Measurements from ENCODE around the gene AUTS2.

The AUTS2 gene

GRCh38 chr7:70630818-70631457, 1032.7 kb downstream of the AUTS2 start:
- Histone ChIP-seq H3K27me3 (ENCODE audit: control insufficient read depth, insufficient read depth, low read length) (no peaks in the 10 kb centered on the region), H3K4me3 (ENCODE audit: low read length) (no peak overlapping the region), H3K36me3 (ENCODE audit: control insufficient read depth, insufficient read depth, low read length) (no peaks in the 10 kb centered on the region), H3K4me1 (ENCODE audit: control insufficient read depth, insufficient read depth, low read length) (no peaks in the 10 kb centered on the region), H3K9ac (ENCODE audit: low read length) (no peak overlapping the region), H3K27ac (ENCODE audit: low read depth, low read length) (no peak overlapping the region)

DNA sequence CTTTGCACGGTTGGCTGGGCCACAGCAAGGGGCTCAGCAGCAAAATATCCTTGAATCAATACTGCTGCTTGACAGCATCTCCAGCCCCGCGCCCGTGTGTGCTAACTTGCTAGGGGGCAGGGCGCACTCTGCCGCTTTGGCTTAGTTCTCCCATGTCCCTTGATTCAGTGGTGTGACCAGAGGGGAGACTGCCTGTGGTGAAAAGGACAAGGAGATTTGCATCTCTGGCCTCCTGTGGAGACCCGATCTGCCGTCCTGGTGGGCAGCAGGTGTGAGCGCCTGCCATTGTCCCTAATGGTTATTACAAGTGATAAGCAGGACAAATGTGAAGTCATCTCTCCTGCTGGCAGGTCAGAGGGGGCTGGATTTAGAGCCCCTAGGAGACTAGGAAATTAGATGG, 1033.4 kb downstream of the AUTS2 start:
- no peaks in the 10 kb centered on the region for H3K36me3 ChIP-seq (ENCODE audit: control insufficient read depth, insufficient read depth, low read length)
- H3K4me1 ChIP-seq (ENCODE audit: control insufficient read depth, insufficient read depth, low read length), result no peaks in the 10 kb centered on the region
- no peaks in the 10 kb centered on the region for H3K27me3 ChIP-seq (ENCODE audit: control insufficient read depth, insufficient read depth, low read length)
- no peak overlapping the region for H3K4me3 ChIP-seq (ENCODE audit: low read length)
- no peak overlapping the region for H3K9ac ChIP-seq (ENCODE audit: low read length)
- H3K27ac ChIP-seq (ENCODE audit: low read depth, low read length), result no peak overlapping the region

DNA sequence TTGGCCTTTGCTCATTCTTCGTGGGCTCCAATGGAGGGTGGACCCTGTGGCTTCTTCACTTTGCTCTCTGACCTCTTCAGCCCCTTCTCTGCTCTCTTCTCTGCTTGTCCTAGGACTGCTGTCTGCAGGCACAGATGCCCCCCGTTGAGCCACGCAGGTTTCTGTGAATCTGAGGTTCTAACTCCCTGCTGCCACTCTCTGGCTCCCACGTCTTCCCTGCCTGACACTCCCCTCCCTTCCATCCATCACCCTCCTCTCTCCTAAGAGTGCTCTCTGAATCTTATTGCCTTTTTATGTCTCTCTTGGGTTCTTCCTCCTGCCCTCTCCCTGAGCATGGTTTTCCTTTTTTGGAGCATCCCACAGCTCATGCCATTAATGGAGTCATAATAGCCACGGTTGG, 1034.1 kb downstream of the AUTS2 start:
- no peak overlapping the region for H3K9ac ChIP-seq (ENCODE audit: low read length)
- H3K4me1 ChIP-seq (ENCODE audit: control insufficient read depth, insufficient read depth, low read length), result no peaks in the 10 kb centered on the region
- H3K27me3 ChIP-seq (ENCODE audit: control insufficient read depth, insufficient read depth, low read length), result no peaks in the 10 kb centered on the region
- H3K27ac ChIP-seq (ENCODE audit: low read depth, low read length), result no peak overlapping the region
- no peak overlapping the region for H3K4me3 ChIP-seq (ENCODE audit: low read length)
- H3K36me3 ChIP-seq (ENCODE audit: control insufficient read depth, insufficient read depth, low read length), result no peaks in the 10 kb centered on the region

DNA sequence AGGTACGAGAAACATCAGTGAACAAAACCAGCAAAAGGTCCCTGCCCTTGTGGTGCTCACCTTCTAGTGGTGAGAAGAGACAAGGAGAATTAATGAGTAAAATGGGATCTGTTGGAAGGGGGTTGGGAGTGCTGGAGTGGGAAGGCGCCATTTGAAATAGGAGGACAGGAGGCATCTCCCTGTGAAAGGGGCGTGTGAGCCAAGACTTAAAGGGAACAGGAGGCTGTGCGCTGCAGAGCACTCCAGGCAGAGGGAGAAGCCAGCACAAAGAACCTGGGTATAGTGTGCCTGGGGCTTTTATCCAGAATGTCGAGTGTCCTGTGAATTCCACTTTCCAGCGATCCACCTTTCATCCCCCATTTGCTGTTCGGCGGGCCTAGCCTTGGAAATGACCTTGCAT, 1035.8 kb downstream of the AUTS2 start:
- Histone ChIP-seq H3K4me1 (ENCODE audit: control insufficient read depth, insufficient read depth, low read length) (no peaks in the 10 kb centered on the region), H3K27me3 (ENCODE audit: control insufficient read depth, insufficient read depth, low read length) (no peaks in the 10 kb centered on the region), H3K27ac (ENCODE audit: low read depth, low read length) (no peak overlapping the region), H3K36me3 (ENCODE audit: control insufficient read depth, insufficient read depth, low read length) (no peaks in the 10 kb centered on the region), H3K4me3 (ENCODE audit: low read length) (no peak overlapping the region), H3K9ac (ENCODE audit: low read length) (no peak overlapping the region)

GRCh38 chr7:70634610-70635068, 1036.4 kb downstream of the AUTS2 start:
- H3K4me1 ChIP-seq (ENCODE audit: control insufficient read depth, insufficient read depth, low read length), result no peaks in the 10 kb centered on the region
- H3K27me3 ChIP-seq (ENCODE audit: control insufficient read depth, insufficient read depth, low read length), result no peaks in the 10 kb centered on the region
- H3K36me3 ChIP-seq (ENCODE audit: control insufficient read depth, insufficient read depth, low read length), result no peaks in the 10 kb centered on the region
- H3K9ac ChIP-seq (ENCODE audit: low read length), result no peak overlapping the region
- no peak overlapping the region for H3K27ac ChIP-seq (ENCODE audit: low read depth, low read length)
- H3K4me3 ChIP-seq (ENCODE audit: low read length), result no peak overlapping the region

- H3K27me3 ChIP-seq (ENCODE audit: control insufficient read depth, insufficient read depth, low read length), result no peaks in the 10 kb centered on the region
- H3K27ac ChIP-seq (ENCODE audit: low read depth, low read length), result no peak overlapping the region
- H3K4me1 ChIP-seq (ENCODE audit: control insufficient read depth, insufficient read depth, low read length), result no peaks in the 10 kb centered on the region
These were observed 1037.4 kb downstream of the AUTS2 start for GRCh38 chr7:70635633-70636032.

DNA sequence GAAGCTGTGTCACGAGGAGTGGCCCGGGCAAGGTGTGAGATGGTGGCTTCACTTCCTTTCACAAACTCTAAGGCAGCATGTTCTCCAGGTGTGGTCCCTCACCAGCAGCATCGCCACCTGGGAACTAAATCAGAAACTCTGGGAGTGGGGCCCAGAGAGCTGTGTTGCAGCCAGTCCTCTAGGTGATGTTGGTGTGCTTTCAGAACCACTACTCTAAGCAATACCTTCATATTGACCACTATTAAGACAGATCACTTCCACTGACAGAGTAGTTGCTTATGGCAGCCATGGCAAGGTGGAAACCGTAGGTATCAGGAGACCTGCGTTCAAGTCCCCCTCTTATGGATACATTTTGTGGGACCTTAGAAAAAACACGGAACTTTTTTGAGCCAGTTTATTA, 1037.9 kb downstream of the AUTS2 start:
- Histone ChIP-seq H3K4me3 (ENCODE audit: low read length) (no peak overlapping the region), H3K36me3 (ENCODE audit: control insufficient read depth, insufficient read depth, low read length) (no peaks in the 10 kb centered on the region), H3K4me1 (ENCODE audit: control insufficient read depth, insufficient read depth, low read length) (no peaks in the 10 kb centered on the region), H3K9ac (ENCODE audit: low read length) (no peak overlapping the region), H3K27me3 (ENCODE audit: control insufficient read depth, insufficient read depth, low read length) (no peaks in the 10 kb centered on the region), H3K27ac (ENCODE audit: low read depth, low read length) (no peak overlapping the region)

More at GRCh38 chr7:70635633-70636032, 1037.4 kb downstream of the AUTS2 start:
- H3K36me3 ChIP-seq (ENCODE audit: control insufficient read depth, insufficient read depth, low read length), result no peaks in the 10 kb centered on the region
- no peak overlapping the region for H3K4me3 ChIP-seq (ENCODE audit: low read length)
- H3K9ac ChIP-seq (ENCODE audit: low read length), result no peak overlapping the region

- Histone ChIP-seq H3K4me3 (ENCODE audit: low read length) (no peak overlapping the region), H3K9ac (ENCODE audit: low read length) (no peak overlapping the region), H3K27ac (ENCODE audit: low read depth, low read length) (no peak overlapping the region), H3K4me1 (ENCODE audit: control insufficient read depth, insufficient read depth, low read length) (no peaks in the 10 kb centered on the region), H3K36me3 (ENCODE audit: control insufficient read depth, insufficient read depth, low read length) (no peaks in the 10 kb centered on the region), H3K27me3 (ENCODE audit: control insufficient read depth, insufficient read depth, low read length) (no peaks in the 10 kb centered on the region)
These were observed 1039.5 kb downstream of the AUTS2 start for GRCh38 chr7:70637726-70638125.

DNA sequence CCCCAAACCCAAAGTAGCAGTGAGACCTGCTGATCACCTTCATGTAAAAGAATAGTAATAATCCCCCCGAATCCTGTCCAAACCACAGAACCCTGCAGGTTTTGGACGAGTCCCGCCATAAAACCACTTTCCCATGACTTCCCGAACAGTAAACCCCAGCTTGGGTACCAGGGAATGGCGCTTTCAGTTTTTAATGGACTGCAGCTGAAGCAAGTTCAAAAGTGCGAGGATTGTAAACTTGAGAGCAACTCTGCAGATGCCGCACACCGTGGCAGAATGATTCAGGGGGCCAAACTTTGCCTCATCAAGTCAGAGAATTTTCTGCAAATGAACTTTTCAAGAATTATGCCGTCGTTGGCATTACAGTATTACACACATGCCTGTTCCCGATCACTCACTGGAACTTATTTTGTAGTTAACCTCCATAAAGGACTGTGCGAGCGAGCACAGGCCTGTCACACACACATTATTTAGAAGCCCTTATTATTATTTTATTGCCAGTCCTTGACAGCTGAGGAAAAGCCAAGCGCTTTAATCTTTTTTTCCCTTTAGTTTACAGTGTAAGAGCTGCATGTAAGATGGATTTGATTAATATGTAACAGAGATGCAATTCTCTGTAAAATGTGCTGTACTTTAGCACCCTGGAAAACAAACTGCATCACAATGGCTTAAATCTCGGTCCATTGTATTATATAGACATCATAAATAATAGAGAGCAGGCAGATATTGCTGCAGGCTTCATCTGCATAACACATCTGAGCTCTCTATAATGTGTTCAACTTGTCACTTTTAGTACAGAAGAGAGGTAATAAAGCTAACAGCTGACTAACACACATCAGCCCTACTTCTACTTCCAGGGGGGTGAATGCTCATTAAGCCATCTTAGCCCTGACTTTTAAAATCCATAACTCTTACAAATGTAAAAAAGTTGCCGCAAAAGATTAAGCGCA, 1040.2 kb downstream of the AUTS2 start:
- Histone ChIP-seq H3K4me3 (ENCODE audit: low read length) (no peak overlapping the region), H3K4me1 (ENCODE audit: control insufficient read depth, insufficient read depth, low read length) (no peaks in the 10 kb centered on the region), H3K9ac (ENCODE audit: low read length) (no peak overlapping the region), H3K36me3 (ENCODE audit: control insufficient read depth, insufficient read depth, low read length) (no peaks in the 10 kb centered on the region), H3K27me3 (ENCODE audit: control insufficient read depth, insufficient read depth, low read length) (no peaks in the 10 kb centered on the region), H3K27ac (ENCODE audit: low read depth, low read length) (no peak overlapping the region)

GRCh38 chr7:70640266-70640833, 1042.1 kb downstream of the AUTS2 start:
- Histone ChIP-seq H3K27ac (ENCODE audit: low read depth, low read length) (no peak overlapping the region), H3K4me3 (ENCODE audit: low read length) (no peak overlapping the region), H3K4me1 (ENCODE audit: control insufficient read depth, insufficient read depth, low read length) (no peaks in the 10 kb centered on the region), H3K36me3 (ENCODE audit: control insufficient read depth, insufficient read depth, low read length) (no peaks in the 10 kb centered on the region), H3K9ac (ENCODE audit: low read length) (no peak overlapping the region), H3K27me3 (ENCODE audit: control insufficient read depth, insufficient read depth, low read length) (no peaks in the 10 kb centered on the region)

- no peak overlapping the region for H3K27ac ChIP-seq (ENCODE audit: low read depth, low read length)
- no peaks in the 10 kb centered on the region for H3K36me3 ChIP-seq (ENCODE audit: control insufficient read depth, insufficient read depth, low read length)
- no peaks in the 10 kb centered on the region for H3K4me1 ChIP-seq (ENCODE audit: control insufficient read depth, insufficient read depth, low read length)
- H3K27me3 ChIP-seq (ENCODE audit: control insufficient read depth, insufficient read depth, low read length), result no peaks in the 10 kb centered on the region
- no peak overlapping the region for H3K9ac ChIP-seq (ENCODE audit: low read length)
- H3K4me3 ChIP-seq (ENCODE audit: low read length), result no peak overlapping the region
These were observed 1043.6 kb downstream of the AUTS2 start for GRCh38 chr7:70641882-70642281.

GRCh38 chr7:70645279-70645678, 1047.0 kb downstream of the AUTS2 start:
- no peaks in the 10 kb centered on the region for H3K4me1 ChIP-seq (ENCODE audit: control insufficient read depth, insufficient read depth, low read length)
- H3K27ac ChIP-seq (ENCODE audit: low read depth, low read length), result no peak overlapping the region
- H3K27me3 ChIP-seq (ENCODE audit: control insufficient read depth, insufficient read depth, low read length), result no peaks in the 10 kb centered on the region
- no peak overlapping the region for H3K4me3 ChIP-seq (ENCODE audit: low read length)
- H3K36me3 ChIP-seq (ENCODE audit: control insufficient read depth, insufficient read depth, low read length), result no peaks in the 10 kb centered on the region
- no peak overlapping the region for H3K9ac ChIP-seq (ENCODE audit: low read length)

All from rectal smooth muscle tissue (tissue), 1 donor.